Bronchial smooth muscle cell (primary cell): ENCODE results near the gene MCM7. TPM values are rescaled to one million over a fixed set of nuclear protein-coding genes. Genes with fewer than 3 reads are reported as not detected.

Experiments used
- total RNA-seq: library from RNA; depleted of rRNA; stranded (reverse); fragments of >200 nt; gene quantifications from 2 replicates; pipeline ENCODE4 v1.2.1, GENCODE V29; 2014

Gene MCM7
- total RNA-seq = 24.1 and 28.4 TPM in 2 replicates

GRCh38 chr7:100101016-100101862, at the start of gene MCM7, which contains the start of gene AP4M1:
Gene MCM7 (minus strand): TSS chr7:100101397. CDS start chr7:100101294, 103 bp downstream.
Gene AP4M1 (plus strand): TSS chr7:100101643. CDS start chr7:100101715, 72 bp downstream.

GRCh38 chr7:100148559-100149328, 47.5 kb upstream of the MCM7 start, which contains the start of gene LAMTOR4:
Gene LAMTOR4 (plus strand): TSS chr7:100148918. CDS start chr7:100148973, 55 bp downstream.

GRCh38 chr7:100126931-100127865, 26.0 kb upstream of the MCM7 start, which contains the start of gene MBLAC1:
Gene MBLAC1 (plus strand): TSS chr7:100126967. CDS start chr7:100127396, 429 bp downstream.

GRCh38 chr7:100119072-100119969, 18.1 kb upstream of the MCM7 start, which contains the start of the genes CNPY4 and TAF6:
Gene CNPY4 (plus strand): TSS chr7:100119634. CDS start chr7:100119745, 111 bp downstream.
Gene TAF6 (minus strand): TSS chr7:100119358. CDS start chr7:100114209, 5,149 bp downstream.

GRCh38 chr7:100088621-100089457, 12.4 kb downstream of the MCM7 start, which contains the start of gene COPS6:
Gene COPS6 (plus strand): TSS chr7:100088969. CDS start chr7:100088991, 22 bp downstream.

GRCh38 chr7:100081535-100082102, 19.6 kb downstream of the MCM7 start, which contains the start of gene ZNF3:
Gene ZNF3 (minus strand): TSS chr7:100081723. CDS start chr7:100077357, 4,366 bp downstream.

GRCh38 chr7:100049441-100050291, 51.5 kb downstream of the MCM7 start, which contains the start of gene ZSCAN21:
Gene ZSCAN21 (plus strand): TSS chr7:100049774. CDS start chr7:100057007, 7,233 bp downstream.

Other genes with a start within 250 kb of the MCM7 start
- 0.16 and 0.34 TPM in 2 replicates for gene OR2AE1, start 224.4 kb downstream of the MCM7 start, total RNA-seq
- 23.3 and 26.1 TPM in 2 replicates for gene TRIM4, start 181.9 kb downstream of the MCM7 start, total RNA-seq
- gene GJC3, start 171.8 kb downstream of the MCM7 start, total RNA-seq = not detected in 2 replicates
- not detected in 2 replicates for gene AZGP1, start 125.4 kb downstream of the MCM7 start, total RNA-seq
- 35.5 and 51.7 TPM in 2 replicates for gene ZKSCAN1, start 85.8 kb downstream of the MCM7 start, total RNA-seq
- 8.8 and 10.2 TPM in 2 replicates for gene ZSCAN21, start 51.6 kb downstream of the MCM7 start, total RNA-seq
- 22.9 and 25.6 TPM in 2 replicates for gene ZNF3, start 19.7 kb downstream of the MCM7 start, total RNA-seq
- 82.7 and 117 TPM in 2 replicates for gene COPS6, start 12.4 kb downstream of the MCM7 start, total RNA-seq
- gene AP4M1, start 246 bp upstream of the MCM7 start, total RNA-seq = 28.9 and 29.3 TPM in 2 replicates
- gene TAF6, start 18.0 kb upstream of the MCM7 start, total RNA-seq = 17.9 and 23.8 TPM in 2 replicates
- 44.4 and 75.6 TPM in 2 replicates for gene CNPY4, start 18.2 kb upstream of the MCM7 start, total RNA-seq
- 1.8 and 4.7 TPM in 2 replicates for gene MBLAC1, start 25.6 kb upstream of the MCM7 start, total RNA-seq
- 128 and 148 TPM in 2 replicates for gene LAMTOR4, start 47.5 kb upstream of the MCM7 start, total RNA-seq
- 4.4 and 5.9 TPM in 2 replicates for gene TRAPPC14, start 57.3 kb upstream of the MCM7 start, total RNA-seq
- 2.8 and 5.4 TPM in 2 replicates for gene GAL3ST4, start 67.2 kb upstream of the MCM7 start, total RNA-seq
- gene GPC2, start 76.0 kb upstream of the MCM7 start, total RNA-seq = 0.95 and 1.5 TPM in 2 replicates
- gene STAG3, start 76.5 kb upstream of the MCM7 start, total RNA-seq = 0.32 and 0.69 TPM in 2 replicates
- gene PVRIG, start 118.6 kb upstream of the MCM7 start, total RNA-seq = not detected in 2 replicates
- not detected in 2 replicates for gene SPDYE3, start 206.3 kb upstream of the MCM7 start, total RNA-seq